SH-SY5Y (cell line): Measurements from ENCODE around the gene SLC38A10.
A peak's percentile ranks its signal among the peaks of the same experiment; 100 is the strongest.

Source experiments
- GATA2 ChIP-seq: IDR thresholded peaks from 2 replicates; pipeline ENCODE4 v1.6.1; 2011; ENCODE audit warnings: mild to moderate bottlenecking, low read depth, low read length
- GATA3 ChIP-seq: IDR thresholded peaks from 2 replicates; pipeline ENCODE4 v1.6.1; 2011; ENCODE audit warnings: low read depth, mild to moderate bottlenecking, low read length, moderate library complexity

Gene SLC38A10

GRCh38 chr17:81213978-81214377, 81.1 kb downstream of the SLC38A10 start:
- TF ChIP-seq GATA3 (no peak), GATA2 (no peak)

- TF ChIP-seq GATA2 (no peak), GATA3 (no peak)
These were observed 82.7 kb downstream of the SLC38A10 start for GRCh38 chr17:81212365-81212764.

GRCh38 chr17:81210868-81211267, 84.2 kb downstream of the SLC38A10 start:
- TF ChIP-seq GATA2 (no peak), GATA3 (no peak)

DNA sequence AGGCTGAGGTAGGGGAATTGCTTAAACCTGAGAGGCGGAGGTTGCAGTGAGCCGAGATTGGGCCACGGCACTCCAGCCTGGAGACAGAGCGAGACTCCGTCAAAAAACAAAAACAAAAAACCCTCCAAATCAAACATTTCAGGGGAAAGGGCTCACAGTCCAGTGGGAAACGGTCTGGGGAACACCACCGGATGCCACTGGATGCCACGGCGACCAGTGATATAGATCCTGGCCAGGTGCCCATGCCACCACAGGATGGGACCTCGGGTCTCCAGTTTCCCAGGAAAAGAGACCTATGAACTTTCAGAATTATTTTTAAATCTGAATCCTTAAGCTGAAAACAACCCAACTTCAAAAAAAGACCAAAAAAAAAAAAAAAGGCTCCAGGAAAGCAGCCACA, 84.6 kb downstream of the SLC38A10 start:
- TF ChIP-seq GATA3 (no peak), GATA2 (no peak)

GRCh38 chr17:81209141-81209540, 86.0 kb downstream of the SLC38A10 start:
- TF ChIP-seq GATA2 (no peak), GATA3 (no peak)

- TF ChIP-seq GATA2, result no peak
- no peak for TF ChIP-seq GATA3
These were observed 86.5 kb downstream of the SLC38A10 start for GRCh38 chr17:81208651-81209050.

DNA sequence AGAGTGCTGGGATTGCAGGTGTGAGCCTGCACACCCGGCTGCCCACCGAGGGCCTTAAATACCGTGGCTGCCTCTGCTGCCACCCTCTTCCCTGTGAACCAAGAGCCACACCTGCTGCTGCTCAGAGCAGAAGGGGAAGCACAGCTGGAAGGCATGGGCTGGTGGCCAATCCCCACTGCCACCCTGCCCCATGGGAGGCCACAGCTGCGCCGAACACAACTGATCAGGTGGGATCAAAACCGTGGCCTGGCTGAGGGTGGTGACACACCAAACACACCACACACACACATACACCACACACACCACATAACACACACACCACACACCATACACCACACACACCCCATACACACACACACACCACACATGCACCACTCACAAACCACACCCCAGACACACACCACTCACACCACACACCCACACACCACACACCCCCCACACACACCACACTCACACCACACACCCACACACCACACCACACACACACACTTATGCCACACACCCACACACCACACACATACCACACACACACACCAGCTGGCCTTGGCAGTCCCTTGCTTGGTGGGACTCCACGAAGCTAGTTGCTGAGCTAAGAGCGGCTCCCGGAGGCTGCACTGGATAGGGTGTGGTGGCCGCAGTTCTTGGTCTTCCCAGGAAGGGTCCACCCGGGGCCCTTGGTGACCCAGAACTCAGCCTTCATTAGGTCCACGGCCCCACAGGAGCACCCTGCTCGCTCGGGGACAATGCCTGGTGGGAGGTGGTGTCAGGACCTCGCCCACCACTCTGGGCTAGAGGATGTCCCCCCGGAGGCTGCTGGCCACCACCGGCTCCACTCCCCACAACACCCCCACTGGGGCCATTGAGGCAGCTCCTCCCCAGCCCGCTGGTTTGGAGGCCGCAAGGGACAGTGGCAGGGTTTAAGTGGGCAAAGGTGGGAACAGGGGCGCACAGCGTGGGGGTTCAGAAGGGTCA, 87.2 kb downstream of the SLC38A10 start:
- TF ChIP-seq GATA3, result no peak
- no peak for TF ChIP-seq GATA2

GRCh38 chr17:81206657-81207056, 88.5 kb downstream of the SLC38A10 start:
- TF ChIP-seq GATA3 (no peak), GATA2 (no peak)

DNA sequence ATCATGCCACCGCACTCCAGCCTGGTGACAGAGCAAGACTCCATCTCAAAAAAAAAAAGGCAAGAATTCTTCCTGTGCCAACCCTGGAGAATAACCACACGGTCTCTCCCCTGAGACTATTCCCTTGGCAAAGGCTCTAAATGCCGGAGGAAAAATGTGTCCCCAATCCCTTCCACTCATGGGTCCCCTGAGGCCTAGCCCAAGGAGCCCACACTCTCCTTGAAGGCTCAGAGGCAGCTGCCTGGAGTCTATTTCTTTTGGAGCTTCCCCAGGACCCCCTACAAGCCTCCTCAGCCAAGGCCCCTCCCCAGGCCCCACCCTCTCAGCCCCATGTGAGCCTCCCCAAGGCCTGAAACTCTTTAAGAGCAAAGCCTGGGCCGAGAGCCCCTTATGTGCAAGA, 88.9 kb downstream of the SLC38A10 start:
- TF ChIP-seq GATA3, result no peak
- TF ChIP-seq GATA2, result no peak

GRCh38 chr17:81204578-81204977, 90.5 kb downstream of the SLC38A10 start:
- TF ChIP-seq GATA3 (no peak), GATA2 (no peak)

- TF ChIP-seq GATA2 (no peak), GATA3 (no peak)
These were observed 92.0 kb downstream of the SLC38A10 start for GRCh38 chr17:81203136-81203535.

GRCh38 chr17:81202318-81202717, 92.8 kb downstream of the SLC38A10 start:
- TF ChIP-seq GATA3, result no peak
- TF ChIP-seq GATA2, result no peak

DNA sequence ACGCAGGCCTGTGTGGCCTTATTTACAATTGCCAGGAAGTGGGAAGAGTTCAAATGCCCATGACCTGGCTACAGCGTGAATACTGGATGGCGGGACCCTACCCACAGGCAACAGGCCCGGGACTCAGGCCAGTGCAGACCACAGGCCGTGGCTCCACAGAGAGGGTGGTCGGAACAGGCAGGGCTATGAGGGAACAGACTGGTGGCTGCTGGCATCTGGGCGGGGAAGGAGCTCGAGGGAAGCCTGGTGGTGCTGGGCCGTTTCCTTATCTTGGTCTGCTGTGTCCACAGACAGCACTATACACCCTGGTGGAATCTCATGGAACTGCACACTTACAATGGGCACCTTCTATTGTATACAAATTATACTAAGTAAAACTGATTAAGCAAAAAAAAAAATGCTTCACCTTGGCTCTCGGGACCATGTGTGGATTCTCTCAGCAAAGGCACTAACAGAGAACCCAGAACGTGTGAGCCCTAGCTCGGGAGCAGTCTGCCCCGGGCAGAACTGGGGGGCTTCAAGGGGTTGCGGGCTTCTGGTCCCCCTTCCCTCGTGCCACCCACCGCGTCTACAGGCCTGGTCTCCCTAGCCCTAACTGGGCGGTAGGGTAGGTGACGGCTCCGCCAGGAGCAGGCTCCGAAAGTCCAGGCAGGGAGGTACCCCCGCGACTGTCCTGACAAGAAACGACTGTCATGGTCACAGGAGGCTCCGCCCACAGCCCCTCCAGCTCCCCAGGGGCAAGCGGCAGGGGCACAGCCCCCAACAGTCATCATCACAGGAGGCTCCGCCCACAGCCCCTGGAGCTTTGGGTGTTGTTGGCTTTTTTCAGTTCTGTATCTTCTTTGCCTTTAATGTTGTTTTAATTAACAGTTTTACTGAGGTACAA, 94.2 kb downstream of the SLC38A10 start:
- TF ChIP-seq GATA3, result no peak
- TF ChIP-seq GATA2, result peak; percentile 35; the same call in 1 of the 2 replicates

- TF ChIP-seq GATA2, result no peak
- TF ChIP-seq GATA3, result no peak
These were observed 94.9 kb downstream of the SLC38A10 start for GRCh38 chr17:81200201-81200600.
